NK-92 (cell line): ENCODE data around the gene SMARCA4.

Source experiments
- DNase-seq: peaks from one replicate; lab custom pipeline; 2025; ENCODE audit not compliant: unreplicated experiment; lab: John Stamatoyannopoulos, UW

SMARCA4 gene

DNA sequence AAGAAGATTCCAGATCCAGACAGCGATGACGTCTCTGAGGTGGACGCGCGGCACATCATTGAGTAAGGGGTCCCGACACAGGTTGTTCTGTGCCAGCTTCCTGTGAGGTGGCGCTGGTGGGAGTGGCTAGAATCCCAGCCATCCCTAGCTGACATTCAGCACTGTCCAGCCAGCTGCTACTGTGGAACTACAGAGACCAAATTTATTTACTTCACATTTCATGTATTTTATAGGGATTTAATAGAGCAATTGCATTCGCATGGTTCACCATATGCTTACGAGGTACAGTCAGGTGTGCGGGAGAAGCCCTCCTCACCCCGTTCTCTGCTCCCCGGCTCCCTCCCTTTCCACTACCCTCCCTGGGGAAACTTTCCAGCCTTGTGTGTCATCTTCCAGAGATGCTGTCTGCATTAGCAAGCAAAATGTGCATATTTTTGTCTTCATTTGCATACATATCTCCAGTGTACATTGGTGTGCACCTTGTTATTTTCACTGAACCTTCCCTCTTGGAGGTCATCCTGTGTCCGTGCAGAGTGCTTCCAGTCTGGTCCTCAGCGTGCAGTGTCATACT, 47.2 kb downstream of the SMARCA4 start:
- no peak for DNase-seq

DNA sequence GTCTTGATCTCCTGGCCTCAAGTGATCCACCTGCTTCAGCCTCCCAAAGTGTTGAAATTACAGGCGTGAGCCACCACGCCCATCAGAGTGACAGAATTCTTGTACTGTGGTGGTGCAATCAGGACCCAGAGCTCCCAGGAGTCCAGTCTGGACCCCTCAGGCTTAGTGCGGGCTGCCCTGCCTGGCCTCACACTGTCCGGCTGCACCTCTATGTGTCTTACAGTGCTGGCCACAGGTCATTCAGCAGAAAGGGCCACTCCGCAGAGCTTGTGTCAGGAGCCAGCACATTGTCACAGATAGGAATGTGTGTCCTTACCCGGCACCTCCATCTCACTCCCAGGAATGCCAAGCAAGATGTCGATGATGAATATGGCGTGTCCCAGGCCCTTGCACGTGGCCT, 49.2 kb downstream of the SMARCA4 start:
- DNase-seq = no peak

DNA sequence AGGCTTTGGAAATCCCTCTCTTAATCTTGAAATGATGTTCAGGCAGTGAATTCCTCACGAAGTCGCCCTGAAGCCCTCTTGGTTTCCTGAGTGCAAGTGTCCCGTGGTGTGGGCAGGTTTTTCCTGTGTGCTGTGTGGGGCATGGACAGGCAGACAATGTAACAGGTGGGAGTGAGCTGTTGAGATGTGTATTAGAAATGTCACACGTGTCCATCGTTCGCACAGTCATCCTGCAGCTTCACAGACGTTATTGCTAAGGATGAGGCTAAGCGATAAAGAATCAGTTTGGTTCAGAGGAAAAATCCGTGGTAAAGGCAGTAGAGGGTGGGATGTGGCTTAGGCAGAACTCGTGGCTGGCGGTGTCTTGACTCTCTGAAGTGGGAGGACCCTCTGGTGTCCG, 51.7 kb downstream of the SMARCA4 start:
- no peak for DNase-seq

DNA sequence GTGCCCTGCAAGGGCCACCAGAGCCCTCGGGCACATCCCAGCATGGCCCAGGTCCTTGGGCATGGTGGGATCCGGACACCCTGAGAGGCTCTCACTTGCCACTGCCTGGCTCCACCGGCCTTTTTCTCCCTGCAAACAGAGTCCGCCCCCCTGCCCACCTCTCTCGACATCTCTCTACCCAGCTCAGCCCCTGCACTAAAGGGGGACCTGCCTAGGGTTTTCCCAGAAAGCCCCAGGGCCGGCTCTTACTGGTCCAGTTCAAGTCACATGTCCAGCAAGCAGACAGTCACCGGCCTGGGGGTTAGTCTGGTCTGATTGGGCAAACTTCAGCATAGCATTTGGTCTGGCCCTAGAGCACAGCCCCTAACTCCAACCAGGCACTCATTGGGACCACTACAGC, 52.9 kb downstream of the SMARCA4 start:
- no peak for DNase-seq

DNA sequence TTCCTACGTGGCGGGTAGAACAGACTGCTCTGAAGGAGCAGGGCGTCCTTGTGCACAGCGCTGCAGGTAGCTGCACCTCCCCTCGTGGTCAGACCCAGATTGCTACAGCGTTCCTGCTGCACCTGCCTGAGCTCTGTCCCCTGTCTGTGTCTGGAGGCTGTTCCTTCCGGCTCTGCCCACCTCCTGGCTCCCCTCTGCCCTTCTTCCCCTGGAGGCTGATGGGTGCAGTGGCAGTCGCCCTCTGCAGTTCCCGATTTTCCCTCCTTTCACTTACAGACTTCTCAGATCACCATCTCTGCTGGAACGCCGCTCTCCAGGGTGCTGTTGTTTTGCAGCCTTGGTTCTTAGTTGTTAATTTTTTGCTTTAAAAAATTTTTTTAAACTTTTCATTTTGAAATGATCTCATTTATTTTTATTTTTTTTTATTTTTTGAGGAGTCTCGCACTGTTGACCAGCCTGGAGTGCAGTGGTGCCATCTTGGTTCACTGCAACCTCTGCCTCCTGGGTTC, 53.6 kb downstream of the SMARCA4 start:
- no peak for DNase-seq

DNA sequence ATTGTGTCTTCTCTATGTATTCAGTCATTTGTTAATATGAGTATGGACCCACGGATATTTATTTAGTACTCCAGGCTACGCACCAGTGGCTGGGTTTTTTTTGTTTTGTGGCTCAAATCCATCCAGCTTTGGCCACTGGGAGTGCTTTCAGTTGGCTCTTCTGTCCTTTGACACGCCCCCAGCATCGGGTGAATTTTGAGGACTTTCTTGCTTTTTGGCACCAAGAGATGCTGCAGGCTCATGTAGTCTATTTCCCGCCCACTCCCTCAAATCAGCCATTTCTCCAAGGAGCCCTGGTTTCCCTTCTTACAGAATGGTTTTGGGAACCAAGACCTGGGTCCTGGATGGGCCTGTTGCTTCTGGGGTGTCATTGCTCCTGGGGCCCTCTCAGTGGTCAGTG, 55.8 kb downstream of the SMARCA4 start:
- DNase-seq = no peak

DNA sequence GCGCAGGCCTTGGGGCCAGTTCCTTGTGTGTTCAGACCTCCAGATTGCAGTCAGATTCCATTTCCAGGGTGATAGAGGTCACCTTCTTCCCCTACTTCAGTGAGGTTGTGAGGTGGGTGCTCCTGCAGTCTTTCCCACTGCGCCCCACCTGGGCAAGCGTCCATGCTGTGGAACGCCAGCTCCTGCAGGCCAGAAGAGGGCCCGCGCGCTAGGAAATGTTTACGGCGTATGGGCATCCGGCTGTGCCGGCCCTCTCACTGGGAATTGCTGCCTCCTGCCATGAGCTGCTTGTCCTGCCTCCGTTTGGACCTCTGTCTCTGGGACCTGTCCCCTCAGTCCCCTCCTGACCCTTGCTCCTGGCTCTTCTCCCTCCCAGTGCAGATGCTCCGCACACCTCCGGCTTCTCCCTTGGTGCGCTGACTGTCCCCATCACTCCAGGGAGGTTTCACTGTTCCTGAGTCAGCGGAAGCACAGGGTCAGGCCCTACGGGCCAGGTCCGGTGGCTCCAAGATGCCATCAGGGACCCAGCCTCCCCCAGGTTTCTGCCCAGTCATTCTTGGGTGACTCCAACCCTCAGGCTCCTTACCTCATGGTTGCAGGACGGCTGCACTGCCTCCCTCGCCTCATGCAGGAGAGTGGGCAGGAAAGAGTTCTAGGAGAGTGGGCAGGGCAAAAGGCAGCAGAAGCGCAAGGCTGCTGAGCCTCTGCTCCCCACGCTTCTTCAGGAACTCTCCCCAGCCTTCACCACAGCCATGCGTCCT, 56.6 kb downstream of the SMARCA4 start:
- no peak for DNase-seq

DNA sequence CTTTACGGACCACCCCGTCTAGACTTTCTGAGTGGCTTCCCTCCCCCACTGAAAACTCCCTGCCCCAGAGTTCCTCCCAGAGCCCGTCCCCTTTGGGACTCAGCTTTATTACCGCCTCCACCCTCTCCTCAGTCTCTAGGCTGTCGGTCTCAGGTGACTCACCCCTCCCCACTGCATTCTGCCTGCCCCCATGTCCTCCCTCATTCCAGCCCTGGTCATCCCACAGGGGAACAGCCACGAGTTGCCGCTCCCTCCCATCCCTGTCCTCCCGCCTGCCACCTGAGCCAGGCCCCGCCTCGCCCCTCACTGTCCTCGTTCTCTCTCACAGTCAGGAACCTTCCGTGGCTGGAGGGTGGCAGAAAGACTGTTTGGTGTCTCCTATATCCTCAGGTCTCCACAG, 57.3 kb downstream of the SMARCA4 start:
- DNase-seq = no peak

DNA sequence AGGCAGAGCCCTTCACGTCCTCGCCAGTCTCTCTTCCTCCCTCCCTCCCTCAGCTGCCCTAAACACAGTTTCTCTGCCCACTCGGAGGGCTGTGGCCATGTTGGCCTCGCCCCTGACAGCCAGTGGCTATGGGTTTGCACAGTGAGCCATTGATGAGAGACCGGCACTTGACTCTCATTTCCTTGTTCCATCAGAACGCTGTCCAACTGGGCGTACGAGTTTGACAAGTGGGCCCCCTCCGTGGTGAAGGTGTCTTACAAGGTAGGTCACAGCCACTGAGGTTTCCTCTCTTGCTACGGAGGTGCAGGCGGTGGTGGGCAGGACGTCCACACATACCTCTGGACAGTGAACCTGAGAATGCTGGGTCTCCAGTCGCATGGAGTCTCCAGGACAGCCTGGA, 57.9 kb downstream of the SMARCA4 start:
- no peak for DNase-seq

DNA sequence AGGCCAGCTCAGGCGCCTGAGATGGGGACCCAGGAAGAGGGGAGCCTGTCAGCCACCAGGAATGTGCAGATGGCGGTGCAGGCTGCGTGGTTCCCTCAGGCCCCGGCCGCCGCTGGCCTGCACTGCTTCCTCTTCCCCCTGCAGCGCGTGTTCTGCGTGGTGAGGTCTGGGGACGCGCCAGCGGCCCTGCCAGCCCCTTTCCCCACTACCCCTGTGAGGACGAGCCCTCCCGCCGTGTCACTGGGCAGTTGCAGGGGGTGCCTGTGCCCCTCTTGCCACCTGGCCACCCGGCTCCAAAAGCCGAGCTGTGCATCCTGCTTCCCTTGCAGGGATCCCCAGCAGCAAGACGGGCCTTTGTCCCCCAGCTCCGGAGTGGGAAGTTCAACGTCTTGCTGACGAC, 58.4 kb downstream of the SMARCA4 start:
- DNase-seq = no peak

DNA sequence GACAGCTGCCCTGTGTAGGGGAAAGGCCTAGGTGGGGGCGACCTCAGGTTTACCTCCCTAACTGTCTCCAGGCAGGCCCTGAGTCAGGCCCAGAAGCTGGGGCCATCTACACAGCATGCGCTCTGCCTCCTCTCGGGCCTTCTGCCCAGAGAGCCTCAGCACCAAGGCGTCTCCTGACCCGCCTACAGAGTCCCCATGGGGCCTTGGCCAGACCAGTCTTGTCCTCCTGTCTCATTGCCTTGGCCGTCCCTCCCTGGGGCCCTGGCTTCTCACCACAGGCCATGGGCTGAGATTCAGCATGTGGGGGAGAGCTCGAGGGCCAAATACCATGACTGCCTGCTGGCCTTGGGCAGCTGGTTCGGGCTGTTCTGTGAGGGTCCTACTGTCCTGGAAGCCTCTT, 59.0 kb downstream of the SMARCA4 start:
- no peak for DNase-seq

DNA sequence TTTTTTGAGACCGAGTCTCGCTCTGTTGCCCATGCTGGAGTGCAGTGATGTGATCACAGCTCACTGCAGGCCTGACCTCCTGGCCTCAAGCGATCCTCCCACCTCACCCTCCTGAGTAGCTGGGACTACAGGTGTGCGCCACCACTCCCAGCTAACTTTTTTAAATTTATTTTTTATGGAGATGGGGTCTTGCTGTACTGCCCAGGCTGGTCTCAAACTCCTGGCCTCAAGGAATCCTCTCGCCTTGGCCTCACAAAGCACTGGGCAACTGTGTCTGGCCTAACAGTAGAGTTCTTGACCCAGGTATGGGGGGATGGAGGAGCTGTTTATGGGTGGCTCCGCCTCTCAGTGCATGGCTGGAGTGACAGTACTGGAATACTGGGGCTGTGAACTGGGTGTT, 59.6 kb downstream of the SMARCA4 start:
- DNase-seq = no peak

DNA sequence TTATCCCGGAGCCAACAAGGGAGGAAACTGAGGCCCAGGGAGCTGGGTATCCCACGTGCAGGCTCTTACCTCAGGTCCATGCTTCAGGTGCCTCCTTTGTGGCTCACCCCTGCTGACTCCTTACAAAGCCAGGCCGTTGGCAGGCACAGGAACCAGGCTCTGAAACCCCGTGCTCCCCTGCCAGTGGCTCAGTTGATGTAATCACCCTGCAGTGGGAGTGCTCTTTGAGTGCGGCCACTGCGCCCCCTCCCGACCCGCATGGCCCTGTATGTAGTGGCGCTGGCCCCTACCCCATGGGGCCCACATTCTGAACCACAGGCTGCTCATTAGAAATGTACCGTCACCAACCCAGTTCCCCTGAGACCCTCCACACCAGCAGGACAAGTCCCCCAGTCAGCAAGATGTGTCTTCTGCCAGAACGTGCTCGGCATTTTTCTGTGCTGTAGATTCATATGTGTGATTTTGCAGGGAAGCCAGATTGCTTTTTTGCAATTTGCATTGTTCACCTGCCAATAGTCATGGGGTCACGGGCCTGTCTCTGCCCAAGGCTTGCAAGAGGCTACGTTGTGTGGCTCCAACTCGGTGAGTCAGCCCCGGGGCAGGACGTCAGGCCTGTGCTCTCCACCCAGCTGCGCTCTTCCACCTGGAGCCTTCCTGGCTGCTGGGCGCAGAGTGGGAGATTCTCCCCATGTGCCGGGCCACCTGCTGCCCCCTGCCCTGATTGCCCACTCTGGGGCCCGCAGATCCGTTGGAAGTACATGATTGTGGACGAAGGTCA, 60.3 kb downstream of the SMARCA4 start:
- DNase-seq = no peak

DNA sequence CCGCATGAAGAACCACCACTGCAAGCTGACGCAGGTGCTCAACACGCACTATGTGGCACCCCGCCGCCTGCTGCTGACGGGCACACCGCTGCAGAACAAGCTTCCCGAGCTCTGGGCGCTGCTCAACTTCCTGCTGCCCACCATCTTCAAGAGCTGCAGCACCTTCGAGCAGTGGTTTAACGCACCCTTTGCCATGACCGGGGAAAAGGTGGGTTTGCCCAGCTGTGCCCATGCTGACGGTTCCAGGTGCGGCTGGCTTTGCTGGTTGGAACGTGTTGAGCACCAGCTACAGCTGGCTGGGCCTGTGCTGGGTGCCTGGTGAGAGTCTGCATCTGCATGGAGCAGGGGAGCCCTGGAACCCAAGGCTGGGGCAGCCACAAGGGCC, 60.9 kb downstream of the SMARCA4 start:
- DNase-seq = no peak

DNA sequence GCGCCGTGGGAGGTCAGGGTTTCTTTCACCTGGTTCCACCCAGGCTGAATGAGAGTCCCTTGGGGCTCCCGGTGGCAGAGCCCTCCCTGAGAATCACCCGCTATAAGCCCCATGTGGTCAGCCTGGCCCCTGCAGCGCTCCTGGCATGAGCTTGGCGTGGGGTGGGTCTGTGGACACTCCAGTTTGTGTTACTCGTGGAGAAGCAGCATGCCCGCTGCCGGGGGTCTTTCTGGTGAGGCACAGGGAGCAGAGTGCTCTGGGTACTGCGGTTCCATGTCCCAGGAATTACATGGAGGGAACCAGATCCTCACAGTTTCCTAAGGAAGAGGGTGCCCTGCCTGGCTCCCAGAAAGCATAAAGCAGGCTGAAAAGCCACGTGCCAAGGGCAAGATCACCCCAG, 62.2 kb downstream of the SMARCA4 start:
- no peak for DNase-seq

DNA sequence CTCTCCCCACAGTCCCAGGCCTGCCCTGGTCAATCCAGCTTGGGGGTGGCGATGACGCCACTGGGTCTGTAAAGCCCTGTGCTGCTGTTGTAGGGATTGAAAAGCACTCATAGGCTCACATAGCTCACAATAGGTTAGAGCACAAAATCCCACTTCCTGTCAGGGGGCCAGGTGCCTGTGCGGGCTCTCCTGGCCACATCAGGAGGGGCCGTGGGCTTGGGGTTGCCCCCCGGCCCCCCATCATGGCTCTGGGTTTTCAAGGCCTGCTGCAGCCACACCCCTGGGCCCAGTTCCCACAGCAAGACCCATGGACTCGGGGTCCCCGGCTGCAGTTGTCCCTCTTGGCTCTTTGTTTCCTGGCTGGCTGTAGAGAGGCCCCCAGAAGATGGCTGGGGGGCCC, 62.9 kb downstream of the SMARCA4 start:
- no peak for DNase-seq

DNA sequence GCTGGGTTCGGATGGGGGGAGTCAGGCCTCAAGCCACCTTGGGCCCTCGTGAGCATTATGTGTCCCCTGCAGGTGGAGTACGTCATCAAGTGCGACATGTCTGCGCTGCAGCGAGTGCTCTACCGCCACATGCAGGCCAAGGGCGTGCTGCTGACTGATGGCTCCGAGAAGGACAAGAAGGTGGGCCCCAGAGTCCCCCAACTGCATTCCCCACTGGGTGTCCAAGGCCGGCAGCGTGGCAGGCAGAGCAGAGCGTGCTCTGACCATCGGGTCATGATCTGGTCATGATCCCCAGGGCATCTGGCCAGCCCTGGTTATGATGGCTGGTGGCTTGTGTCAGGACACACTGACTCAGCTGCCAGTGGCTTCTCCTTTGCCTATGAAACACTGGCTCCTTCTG, 63.4 kb downstream of the SMARCA4 start:
- no peak for DNase-seq

DNA sequence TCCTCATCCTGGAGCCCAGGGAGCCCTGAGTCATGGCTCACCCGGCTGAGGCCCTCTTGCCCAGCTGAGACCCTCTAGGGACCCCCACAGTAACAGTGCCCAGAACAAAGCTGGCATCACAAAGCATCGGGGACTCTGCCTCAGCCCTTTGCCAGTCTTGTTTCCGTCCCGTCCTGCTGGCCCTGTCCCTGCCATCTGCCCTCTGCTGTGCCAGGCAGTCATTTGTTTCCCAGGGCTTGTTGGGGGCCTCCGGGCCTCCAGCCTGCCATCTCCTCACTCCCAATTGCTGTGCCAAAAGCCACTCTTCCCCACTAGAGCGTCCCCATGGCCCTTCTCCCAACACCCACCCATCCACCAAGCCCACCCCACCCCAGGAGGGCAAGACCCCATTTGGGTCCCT, 64.2 kb downstream of the SMARCA4 start:
- no peak for DNase-seq

DNA sequence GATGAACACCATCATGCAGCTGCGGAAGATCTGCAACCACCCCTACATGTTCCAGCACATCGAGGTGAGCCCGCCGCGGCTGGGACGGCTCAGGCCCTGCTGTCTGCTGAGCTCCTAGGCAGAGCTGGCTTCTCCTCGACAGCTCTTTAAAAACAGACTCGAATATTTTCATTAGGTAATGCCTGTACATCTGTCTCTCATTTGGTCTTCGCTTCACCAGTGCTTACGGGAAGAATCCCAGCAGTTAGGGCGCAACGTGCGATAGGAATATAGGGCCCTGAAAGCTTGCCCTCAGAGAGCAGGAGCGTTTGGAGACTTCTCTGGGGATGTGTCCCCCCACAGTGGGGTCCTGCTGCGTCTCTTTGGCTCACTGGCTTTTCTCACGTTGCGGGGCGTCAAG, 64.6 kb downstream of the SMARCA4 start:
- no peak for DNase-seq

DNA sequence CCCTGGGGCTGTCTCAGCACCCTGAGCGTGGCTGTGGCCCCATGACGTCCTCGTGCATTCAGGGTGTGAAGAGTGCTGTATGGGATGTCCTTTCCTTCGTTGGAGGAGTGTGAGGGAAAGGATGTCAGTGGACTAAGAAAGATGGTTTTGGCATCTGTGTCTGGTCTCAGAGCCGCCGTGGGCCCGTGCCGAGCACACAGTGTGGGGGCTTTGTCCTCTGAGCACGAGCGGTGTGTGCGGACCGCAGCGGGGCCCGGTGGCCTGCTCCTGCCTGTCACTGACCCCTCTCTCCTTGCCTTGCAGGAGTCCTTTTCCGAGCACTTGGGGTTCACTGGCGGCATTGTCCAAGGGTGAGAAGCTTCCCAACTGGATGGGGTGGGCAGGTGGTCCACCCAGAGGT, 65.2 kb downstream of the SMARCA4 start:
- DNase-seq = no peak

DNA sequence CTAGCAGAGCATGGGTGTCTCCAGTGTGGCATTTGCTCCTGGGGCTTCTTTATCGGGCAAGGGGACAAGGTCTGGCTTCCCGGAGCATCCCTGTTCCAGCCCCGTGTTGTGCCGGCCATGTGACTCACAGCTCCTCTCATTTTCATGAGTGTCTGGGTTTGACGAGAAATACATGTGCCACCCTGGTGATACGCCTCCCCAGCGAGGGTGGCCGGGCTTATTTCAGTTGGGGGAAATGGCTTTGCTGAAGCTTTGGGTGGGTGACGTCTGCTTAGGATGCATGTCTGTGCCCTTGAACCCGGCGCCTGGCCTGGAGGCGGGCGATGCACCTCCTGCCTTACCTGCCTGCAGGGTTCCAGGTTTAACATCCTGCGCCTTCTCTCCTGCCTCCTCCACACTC, 66.6 kb downstream of the SMARCA4 start:
- DNase-seq = no peak

DNA sequence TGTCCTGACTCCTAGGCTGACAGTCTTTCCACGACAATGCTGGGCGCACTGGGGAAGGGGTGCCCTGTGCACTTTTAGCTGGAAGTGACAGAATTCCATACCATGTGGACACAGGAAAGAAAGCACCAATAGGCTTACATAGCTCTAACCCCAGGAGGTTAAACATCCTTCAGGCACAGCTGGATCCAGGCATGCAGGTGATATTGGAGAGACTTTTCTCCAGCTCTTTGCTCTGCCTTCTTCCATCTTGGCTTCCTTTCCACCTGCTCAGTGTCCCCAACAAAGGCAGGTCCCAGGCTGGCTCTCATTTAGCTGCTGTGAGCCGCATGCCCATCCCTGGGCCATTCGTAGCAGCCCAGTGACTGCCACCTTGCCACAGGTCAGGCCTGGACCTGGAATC, 67.3 kb downstream of the SMARCA4 start:
- no peak for DNase-seq
